Stimulated activated CD8-positive, alpha-beta memory T cell treated with anti-CD3 and anti-CD28 coated beads, Interleukin-7, amount 100 ng/mL, for 1 hour (primary cell): ENCODE results near the gene DOHH.

ENCODE experiments used
- DNase-seq, 2 donors: peaks; one replicate each; pipeline ENCODE4 v3.0.0-alpha.2; 2020; ENCODE audit warnings: low read depth in 2 of 2

Gene DOHH

DNA sequence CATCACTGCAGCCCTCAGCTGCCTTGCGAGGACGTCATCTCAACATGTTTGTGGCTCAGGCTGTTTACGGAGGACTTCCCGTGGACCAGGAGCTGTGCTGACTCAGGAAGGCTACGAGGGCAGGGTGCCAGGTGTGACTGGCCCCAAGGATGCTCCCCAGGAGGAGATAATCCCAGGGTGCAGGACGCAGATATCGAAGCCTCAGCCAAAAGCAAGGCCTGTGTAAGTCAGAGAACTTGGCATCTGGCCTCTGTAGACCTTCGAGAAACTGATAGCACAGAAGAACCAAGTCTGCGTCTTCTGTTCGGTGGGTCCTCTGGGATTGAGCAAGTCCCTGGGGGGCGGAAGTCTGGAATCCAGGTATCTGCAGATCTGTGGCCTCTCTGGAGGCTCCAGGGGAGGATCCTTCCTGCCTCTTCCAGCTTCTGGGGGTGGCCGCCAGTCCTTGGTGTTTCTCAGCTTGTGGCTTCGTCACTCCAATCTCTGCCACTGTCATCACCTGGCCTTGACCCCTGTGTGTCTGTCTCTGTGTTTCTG is 2.6 kb upstream of the DOHH start:
- DNase-seq, result no peak

GRCh38 chr19:3501780-3502179 is 1.3 kb upstream of the DOHH start:
- DNase-seq, result no peak

GRCh38 chr19:3499738-3500428 is 591 bp downstream of the DOHH start:
- DNase-seq, result no peak

GRCh38 chr19:3497757-3498520 is 2.5 kb downstream of the DOHH start:
- no peak for DNase-seq

DNA sequence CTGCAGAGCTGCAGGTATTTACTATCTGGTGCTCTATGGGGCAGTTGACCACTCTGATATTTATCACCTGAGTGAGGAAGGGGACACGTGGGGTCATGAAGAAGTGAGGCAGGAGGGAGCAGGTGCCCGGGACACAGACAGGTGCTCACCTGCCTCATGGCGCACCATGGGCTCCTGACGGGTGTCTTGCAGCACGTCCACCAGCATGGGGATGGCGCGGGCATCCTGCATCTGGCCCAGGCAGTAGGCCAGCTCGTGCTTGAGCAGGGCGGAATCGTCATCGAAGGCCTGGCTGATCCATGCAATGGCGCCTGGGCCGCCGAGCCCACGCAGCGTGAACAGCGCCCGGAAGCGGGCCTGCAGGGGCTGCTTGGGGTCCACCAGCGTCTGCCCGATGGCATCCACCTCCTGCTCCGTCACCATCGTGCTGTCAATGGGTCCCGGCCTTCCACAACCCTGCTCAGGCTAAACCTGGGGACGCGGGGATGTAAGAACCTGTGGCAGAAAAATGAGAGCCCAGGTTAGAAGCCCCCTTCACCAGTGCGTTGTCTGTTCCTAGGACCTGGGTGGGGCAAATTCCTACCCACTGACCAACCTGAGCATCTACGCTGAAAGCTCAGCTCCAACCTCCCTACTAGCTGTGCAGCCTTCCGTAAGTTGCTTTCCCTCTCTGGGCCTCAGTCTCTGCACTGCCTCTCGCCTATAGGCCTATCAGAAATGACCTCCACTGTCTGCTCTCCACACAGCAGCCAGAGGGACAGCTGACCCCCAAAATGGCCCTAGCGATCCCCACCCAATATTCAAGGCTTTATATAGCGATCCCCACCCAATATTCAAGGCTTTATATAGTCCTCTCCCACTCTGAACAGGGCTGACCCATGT is 3.8 kb downstream of the DOHH start:
- no peak for DNase-seq

DNA sequence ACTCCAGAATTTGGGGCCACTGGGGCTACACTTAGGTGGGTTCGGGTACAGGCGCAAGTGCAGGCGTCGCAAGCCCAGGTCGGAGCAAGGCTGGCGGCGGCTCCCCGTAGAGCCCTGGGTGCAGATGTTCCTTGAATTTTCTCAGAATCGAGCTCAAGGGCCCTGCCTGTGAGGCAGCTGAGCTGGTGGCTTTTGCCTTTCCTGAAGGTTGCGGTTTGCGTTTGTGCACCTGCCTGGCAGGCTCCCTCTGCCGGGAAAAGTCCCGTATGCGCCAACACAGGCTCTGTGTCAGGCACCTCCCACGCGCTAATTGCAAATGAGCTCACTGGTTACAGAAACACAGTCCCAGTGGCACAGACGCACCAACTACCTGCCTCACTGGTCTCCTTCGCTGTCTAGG is 5.9 kb downstream of the DOHH start:
- no peak for DNase-seq

- no peak for DNase-seq
Observed at GRCh38 chr19:3494051-3494450, 6.4 kb downstream of the DOHH start.

GRCh38 chr19:3493651-3494050 is 6.8 kb downstream of the DOHH start:
- no peak for DNase-seq

GRCh38 chr19:3492919-3493318 is 7.6 kb downstream of the DOHH start:
- DNase-seq, result no peak

- no peak for DNase-seq
Observed at GRCh38 chr19:3492131-3492839, 8.2 kb downstream of the DOHH start.

- DNase-seq, result no peak
Observed at GRCh38 chr19:3491396-3492119, 8.9 kb downstream of the DOHH start.

DNA sequence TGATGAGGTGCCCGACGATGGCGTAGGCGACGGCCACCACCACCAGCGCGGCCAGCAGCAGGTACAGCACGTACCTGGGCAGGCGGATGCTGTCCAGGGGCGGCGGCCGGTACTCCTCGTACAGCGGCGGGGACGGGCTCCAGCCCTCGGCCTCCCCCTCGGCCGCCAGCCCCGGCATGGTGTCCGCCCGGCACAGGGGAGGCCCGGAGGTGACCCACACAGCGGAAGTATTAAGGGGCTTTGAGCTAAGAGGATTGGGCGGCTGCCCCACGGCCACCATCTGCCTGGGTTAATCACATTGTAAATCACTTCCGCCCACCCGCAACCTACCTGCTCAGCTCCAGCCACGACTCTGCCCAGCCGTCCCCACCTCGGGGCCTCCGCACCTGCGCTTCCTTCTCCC is 17.2 kb downstream of the DOHH start, which contains the start of gene SMIM44:
Gene SMIM44, minus strand, starts transcription at position 216 of the 403 bp plus-strand sequence. Its CDS starts 38 bp downstream, at position 178.
- no peak for DNase-seq

GRCh38 chr19:3482507-3483225 is 17.8 kb downstream of the DOHH start:
- DNase-seq, result no peak

GRCh38 chr19:3481241-3482090 is 19.0 kb downstream of the DOHH start:
- no peak for DNase-seq

GRCh38 chr19:3480383-3481091 is 19.9 kb downstream of the DOHH start, which contains the start of gene SMIM24:
Gene SMIM24, minus strand, starts transcription at chr19:3480525. Its CDS starts 62 bp downstream, at chr19:3480463.
- DNase-seq, result no peak

DNA sequence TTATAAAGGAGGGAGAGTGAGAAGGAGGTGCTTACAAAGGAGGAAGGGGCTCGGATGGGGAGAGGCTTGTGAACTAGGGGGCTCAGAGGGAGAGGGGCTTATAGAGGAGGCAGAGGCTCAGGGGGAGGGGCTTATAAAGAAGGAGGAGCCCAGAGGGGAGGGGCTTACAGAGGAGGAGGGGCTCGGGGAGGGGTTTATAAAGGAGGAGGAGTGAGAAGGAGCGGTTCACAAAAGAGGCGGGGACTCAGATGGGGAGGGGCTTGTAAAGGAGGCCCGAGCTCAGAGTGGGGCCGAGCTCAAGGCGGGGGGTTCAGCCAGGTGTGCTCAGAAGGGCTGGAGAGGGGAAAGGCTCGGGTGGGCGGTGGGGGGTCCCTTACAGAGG is 20.6 kb downstream of the DOHH start:
- DNase-seq, result no peak

- DNase-seq, result no peak
Observed at GRCh38 chr19:3479177-3479833, 21.2 kb downstream of the DOHH start.
